Hematopoietic multipotent progenitor cell (in vitro differentiated cells): ENCODE measurements around the gene CGB2. TPM values are rescaled to one million over a fixed set of nuclear protein-coding genes. Genes with fewer than 3 reads are reported as not detected.
A peak's percentile ranks its signal among the peaks of the same experiment; 100 is the strongest.
"Not testable (repeated sequence)": the region's sequence is repeated elsewhere in the genome, so short reads cannot be mapped to it uniquely, and the experiment has no call there.

Experiments
- DNase-seq, 3 donors: peaks; one replicate each; pipeline ENCODE4 v3.0.0-alpha.2; 2011 to 2015; ENCODE audit warnings: low read depth in 2 of 3, low spot score in 2 of 3
- total RNA-seq: library from RNA; depleted of rRNA; stranded (reverse); fragments of >200 nt; gene quantifications from one replicate; pipeline ENCODE4 v1.2.3, GENCODE V29; 2012

Gene CGB2
- total RNA-seq, 1 donor = not detected

- DNase-seq = not testable (repeated sequence)
These were observed 1.4 kb upstream of the CGB2 start for GRCh38 chr19:49030323-49030722.

- DNase-seq = not testable (repeated sequence)
These were observed 5.1 kb downstream of the CGB2 start, which contains the start of gene CGB1 for GRCh38 chr19:49036815-49037214. CGB1 (minus strand) TSS chr19:49036895; CDS start chr19:49036711, 184 bp downstream.

- DNase-seq = not testable (repeated sequence)
These were observed 6.4 kb downstream of the CGB2 start for GRCh38 chr19:49038111-49038510.

GRCh38 chr19:49038557-49039276 lies 7.0 kb downstream of the CGB2 start:
- not testable (repeated sequence) for DNase-seq

GRCh38 chr19:49039736-49040135 lies 8.0 kb downstream of the CGB2 start:
- not testable (repeated sequence) for DNase-seq

DNA sequence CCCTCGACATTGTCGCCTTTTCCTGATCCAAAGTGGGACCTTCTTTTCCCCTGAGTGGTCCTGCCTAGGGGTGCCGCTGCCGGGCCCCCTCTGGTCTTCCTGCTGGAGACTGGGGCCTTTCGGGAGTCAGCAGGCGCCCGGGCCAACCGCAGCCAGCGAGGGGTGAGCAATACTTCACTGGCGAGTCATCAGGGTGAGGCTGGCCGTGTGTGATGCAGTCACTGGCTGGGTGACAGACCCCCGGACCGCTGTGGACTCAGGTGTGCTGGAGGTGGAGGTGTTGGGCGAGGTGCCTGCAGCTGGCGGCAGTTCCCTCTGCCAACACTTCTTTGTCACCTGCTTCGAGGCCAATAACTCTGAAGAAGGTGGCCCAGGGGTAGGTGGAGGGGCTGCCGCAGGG lies 10.5 kb downstream of the CGB2 start:
- DNase-seq = no peak

DNA sequence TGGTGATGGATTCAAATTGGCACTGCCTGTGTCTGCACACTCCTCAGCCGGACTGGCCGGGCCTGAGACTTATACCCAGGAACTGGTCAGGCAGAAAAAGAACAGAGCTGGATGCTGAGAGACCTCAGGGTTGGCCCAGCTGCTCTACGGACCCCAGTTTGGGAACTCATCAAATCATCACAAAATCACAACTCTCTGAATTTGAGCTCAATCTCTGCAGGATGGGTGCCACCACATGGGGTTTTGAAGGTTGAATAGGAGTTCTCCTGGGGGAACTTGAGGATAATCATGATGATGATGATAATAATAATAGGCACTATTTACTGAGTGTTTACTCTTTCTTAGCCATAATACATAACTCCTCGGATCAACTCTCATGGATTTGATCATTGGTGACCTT lies 11.0 kb downstream of the CGB2 start:
- DNase-seq = not testable (repeated sequence)

DNA sequence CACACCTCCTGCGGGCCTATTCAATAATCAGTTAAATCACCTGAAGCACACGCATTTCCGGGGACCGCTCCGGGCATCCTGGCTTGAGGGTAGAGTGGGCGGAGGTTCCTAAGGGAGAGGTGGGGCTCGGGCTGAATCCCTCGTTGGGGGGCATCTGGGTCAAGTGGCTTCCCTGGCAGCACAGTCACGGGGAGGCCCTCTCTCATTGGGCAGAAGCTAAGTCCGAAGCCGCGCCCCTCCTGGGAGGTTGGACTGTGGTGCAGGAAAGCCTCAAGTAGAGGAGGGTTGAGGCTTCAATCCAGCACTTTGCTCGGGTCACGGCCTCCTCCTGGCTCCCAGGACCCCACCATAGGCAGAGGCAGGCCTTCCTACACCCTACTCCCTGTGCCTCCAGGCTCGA lies 11.9 kb downstream of the CGB2 start, which contains the start of gene CGB5:
TSS of gene CGB5 (plus strand) at position 301 of the 400 bp plus-strand sequence. CDS start 362 bp downstream, outside the sequence.
- DNase-seq = not testable (repeated sequence)

GRCh38 chr19:49049011-49049410 lies 17.3 kb downstream of the CGB2 start, which contains the start of gene CGB8:
CGB8 (minus strand) TSS chr19:49049111; CDS start chr19:49048739, 372 bp downstream.
- not testable (repeated sequence) for DNase-seq

DNA sequence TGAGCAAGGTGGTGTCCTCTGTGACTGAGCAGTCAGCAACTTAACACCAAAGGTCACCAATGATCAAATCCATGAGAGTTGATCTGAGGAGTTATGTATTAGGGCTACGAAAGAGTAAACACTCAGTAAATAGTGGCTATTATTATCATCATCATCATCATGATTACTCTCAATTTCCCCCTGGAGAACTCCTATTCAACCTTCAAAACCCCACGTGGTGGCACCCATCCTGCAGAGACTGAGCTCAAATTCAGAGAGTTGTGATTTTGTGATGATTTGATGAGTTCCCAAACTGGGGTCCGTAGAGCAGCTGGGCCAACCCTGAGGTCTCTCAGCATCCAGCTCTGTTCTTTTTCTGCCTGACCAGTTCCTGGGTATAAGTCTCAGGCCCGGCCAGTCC lies 18.1 kb downstream of the CGB2 start:
- not testable (repeated sequence) for DNase-seq

DNA sequence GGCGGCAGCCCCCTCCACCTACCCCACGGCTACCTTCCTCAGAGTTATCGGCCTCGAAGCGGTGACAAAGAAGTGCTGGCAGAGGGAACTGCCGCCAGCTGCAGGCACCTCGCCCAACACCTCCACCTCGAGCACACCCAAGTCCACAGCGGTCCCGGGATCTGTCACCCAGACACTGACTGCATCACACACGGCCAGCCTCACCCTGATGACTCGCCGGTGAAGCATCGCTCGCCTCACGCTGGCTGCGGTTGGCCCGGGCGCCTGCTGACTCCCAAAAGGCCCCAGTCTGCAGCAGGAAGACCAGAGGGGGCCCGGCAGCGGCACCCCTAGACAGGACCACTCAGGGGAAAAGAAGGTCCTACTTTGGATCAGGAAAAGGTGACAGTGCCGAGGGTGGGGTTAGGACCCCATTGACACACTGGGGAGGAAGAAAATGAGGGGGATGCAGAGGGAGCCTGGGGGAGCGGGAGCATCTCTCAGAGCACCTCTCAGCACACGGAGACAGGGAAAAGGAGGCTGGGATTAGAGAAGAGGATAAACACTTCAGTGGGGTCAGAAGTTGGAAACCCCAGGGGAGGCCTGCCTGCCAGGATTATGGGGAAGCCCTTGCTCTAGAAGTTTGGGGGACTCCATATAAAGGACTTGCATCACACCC lies 18.8 kb downstream of the CGB2 start:
- DNase-seq = not testable (repeated sequence)

DNA sequence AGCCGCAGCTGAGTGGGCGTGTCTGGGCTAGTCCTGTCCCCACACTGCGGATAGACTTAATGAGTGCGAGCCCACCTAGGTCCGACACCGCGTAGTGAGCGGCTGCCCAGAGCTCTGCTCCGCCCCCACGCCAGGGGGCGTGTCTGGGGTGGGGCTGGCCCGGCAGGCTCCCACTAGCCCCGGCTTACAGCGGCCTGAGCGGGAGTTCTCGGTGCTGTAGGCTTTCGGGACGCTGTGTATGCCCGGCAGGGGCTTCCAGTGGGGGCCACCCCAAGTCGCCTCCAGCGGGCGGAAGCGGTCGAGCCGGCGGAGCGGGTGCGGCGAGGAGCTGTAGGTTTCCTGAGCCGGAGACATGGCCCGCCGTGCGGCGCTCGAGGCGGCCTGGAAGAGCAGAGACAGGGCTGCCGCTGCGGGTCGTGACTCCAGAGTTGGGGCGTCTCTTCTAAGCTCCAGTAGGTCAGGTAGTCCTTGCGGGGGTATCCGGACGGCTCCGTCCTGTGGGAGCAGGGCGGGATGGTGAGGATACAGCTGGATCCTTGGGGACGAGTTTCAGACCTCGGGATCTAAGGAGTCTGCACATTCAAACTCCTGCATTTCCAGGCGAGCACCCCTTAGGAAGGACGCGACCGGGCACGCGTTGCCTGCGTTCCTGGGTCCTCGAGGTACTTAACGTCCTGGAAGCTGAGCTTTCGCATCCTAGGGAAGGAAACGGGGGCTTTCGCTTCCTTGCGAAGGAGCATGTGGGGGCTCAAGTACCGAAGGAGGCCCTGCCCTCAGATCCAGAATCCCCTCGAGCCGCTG lies 24.6 kb downstream of the CGB2 start:
- peak in 1 of 3 donors; percentile 34 for DNase-seq

DNA sequence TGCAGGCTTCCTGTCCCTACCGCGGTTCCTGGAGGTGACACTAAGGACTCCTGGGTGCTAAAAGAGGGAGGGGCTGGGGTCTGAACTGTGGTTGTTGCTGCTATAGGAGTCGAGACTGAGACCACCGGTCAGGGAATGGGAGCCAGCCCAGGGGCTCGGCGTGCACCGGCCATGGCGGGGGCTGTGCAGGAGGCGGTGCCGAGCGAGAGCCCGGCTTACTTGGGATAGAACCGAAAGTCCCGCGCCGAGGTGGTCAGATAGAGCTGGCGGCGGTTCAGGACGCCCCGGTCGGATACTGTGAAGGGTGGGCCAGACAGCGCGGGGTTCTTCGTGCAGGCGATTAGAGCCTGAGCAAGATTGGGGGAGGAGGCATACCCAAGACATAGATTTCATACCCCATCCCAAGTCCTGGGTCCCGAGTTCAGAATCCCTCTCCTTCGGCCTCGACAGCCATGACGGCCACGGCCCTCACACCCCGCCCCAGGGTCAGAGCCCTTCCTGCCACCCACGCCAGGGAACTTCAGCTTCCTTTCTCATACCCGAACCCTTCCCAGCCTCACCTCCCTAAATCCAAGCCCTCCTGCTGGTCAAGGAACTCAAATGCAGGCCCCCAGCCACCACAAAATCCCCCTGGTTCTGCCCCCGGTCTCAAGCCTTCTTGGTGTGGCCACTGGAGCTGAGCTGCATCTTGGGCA lies 25.4 kb downstream of the CGB2 start:
- not testable (repeated sequence) for DNase-seq

DNA sequence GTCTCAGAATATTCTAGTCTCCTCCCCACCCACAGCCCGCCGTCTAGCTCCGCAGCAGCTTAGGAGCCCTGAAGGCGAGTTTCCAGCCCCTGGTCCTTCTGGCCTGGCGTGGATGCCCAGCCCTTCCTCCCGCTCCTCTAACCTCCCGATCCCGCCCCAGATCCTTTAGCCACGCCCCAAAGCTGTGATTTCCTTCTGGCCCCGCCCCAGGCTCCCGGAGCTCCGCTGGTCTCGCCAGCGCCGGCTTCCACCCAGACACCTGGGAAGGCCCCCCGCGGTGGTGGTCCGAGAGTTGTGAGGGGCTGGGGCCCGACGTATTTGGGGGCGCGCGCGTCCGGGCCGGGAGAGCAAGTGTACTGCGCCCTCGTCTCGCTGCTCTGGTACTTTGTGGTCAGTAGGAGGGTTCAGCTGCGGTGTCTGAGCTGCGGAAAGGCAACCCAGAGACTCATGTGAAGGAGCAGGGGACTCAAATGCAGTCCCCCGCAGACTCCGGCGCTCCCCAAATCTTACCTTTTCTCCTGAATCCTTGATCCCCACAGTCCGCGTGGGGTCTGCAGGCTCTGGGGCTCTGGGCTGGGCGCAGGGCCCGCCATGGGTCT lies 26.0 kb downstream of the CGB2 start, which contains the start of gene CGB7:
TSS of gene CGB7 (minus strand) at position 114 of the 599 bp plus-strand sequence. CDS start 2,374 bp downstream, outside the sequence.
- no peak for DNase-seq

DNA sequence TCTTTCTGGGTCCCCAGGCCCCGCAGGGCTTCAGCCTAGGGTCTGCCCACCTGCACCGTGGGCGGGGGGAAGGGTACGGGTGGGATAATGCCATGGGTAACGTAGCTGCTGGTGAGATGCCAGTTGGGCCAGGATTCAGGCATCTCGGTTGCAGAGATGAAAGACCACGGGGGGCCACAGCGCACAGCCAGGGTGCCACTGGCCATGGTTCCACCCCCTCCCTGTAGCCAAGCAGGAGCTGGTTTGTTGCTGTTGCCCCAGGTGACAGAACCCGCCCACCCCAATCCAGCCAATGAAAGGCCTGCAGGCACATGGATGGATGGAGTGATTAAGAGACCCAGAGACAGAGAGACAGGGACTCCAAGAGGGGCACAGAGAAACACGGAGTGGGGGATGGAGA lies 26.9 kb downstream of the CGB2 start:
- DNase-seq = peak in 1 of 3 donors; percentile 24

DNA sequence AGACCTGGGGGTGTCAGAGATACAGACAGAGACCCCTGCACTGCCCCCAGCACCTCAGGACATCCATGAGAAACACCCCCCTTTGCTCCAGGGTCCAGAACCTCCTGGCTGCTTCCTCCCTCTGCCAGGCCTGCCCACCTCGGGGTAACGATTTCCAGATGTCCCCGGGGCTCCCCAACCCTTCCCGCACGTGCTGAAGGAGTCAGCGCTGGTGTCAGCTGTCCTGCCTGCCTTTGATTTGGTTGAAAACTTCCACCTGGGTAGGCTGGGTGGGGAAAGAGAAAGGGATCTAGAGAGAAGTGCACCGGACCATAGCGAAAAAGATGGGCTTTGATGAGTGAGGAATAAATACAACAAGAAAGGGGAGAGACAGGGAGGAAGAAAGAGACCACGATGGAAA lies 27.4 kb downstream of the CGB2 start:
- no peak for DNase-seq

DNA sequence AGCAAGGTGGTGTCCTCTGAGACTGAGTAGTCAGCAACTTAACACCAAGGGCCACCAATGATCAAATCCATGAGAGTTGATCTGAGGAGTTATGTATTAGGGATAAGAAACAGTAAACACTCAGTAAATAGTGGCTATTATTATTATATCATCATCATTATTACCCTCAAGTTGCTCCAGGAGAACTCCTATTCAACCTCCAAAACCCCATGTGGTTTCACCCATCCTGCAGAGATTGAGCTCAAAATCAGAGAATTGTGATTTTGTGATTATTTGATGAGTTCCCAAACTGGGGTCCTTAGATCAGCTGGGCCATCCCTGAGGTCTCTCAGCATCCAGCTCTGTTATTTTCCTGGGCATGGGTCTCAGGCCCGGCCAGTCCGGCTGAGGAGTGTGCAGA lies 29.3 kb downstream of the CGB2 start:
- no peak for DNase-seq

DNA sequence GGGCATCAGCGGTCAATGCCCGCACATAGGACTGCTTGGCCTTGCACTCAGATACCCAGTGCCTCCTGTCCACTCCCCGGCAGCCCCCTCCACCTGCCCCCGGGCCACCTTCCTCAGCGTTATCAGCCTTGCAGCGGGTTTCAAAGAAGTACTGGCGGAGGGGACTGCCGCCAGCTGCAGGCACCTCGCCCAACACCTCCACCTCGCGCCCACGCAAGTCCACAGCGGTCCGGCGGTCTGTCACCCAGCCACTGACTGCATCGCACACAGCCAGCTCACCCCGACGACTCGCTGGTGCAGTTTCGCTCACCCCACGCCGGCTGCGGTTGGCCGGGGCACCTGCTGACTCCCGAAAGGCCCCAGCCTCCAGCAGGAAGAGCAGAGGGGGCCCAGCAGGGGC lies 29.8 kb downstream of the CGB2 start:
- DNase-seq = no peak

GRCh38 chr19:49064029-49064629 lies 32.4 kb downstream of the CGB2 start:
- no peak for DNase-seq
